HG03280 (cell line): ENCODE data around the gene LRRC3.

Experiments used
- ATAC-seq: cut with Tn5 transposase; IDR thresholded peaks from one replicate; pipeline ENCODE4 v1.9.1; 2021; ENCODE audit warnings: mild to moderate bottlenecking, moderate library complexity; ENCODE audit not compliant: unreplicated experiment

Gene LRRC3

DNA sequence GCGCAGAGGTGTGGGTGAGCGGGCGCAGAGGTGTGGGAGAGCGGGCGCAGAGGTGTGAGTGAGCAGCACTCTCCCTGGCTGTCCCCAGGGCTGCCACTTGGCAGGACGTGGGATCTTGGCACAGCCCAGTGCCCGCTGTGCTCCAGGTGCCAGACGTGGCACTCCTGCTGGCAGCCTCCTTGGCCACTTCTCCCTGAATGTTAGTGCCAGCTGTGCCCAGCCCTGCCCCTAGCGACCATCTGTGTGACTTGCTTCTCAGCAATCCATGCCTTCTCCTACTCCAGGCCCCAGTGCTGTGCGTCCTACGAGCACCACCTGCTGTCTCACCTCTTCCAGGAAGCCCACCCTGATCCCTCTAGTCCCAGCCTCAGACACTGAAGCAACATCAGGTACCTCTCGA, 54.2 kb downstream of the LRRC3 start:
- ATAC-seq = no peak

DNA sequence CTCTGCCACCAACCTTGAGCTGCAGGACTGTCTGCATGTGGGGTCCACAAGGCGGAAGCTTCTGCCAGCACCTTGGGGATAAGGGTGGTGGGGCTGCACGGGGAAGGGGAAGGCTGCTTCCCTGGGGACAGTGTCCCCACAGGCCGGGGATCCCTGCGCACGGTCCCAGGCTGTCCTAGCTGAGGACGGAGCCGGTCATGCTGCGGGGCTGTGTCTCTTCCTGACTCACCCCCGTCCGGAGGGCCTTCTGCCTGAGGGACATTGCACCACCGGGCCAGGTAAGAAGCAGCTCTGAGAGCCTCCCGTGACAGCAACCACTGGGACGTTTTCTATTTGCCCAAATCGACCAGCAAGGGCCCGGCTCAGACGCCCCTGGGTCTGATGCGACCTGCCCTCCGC, 54.8 kb downstream of the LRRC3 start:
- no peak for ATAC-seq

DNA sequence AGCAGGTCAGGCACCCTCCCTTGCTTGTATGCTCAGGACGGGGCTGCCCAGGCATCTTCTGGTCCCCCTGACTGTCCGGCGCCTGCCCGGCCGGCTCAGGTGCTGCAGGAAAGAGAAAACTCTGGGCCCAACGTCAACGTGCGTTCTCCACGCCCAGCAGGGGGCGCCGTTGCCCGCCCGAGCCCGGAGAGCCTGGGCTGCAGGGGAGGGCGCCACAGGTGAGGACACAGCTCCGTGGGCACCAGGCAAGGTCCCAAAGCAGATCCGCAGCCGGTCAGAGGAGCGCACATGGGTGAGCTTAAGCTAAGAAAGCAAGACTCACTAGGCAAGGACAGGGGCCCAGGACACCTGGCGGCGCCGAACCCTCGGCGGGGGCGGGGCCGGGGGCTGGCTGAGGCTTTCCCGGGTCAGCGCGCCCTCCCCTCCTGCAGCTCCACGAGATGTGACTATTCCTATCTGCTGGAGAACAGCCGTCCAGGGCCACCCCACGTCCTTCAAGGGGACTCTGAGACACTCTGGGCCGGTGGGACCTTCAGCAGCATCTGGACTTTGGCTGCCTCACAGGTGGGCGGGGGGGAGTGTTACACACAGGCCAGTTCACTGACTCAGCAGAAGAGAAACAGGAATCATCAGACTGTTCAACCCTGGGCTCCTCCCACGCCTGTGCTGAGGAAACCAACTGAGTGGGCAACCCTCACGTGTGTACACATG, 55.4 kb downstream of the LRRC3 start:
- no peak for ATAC-seq

DNA sequence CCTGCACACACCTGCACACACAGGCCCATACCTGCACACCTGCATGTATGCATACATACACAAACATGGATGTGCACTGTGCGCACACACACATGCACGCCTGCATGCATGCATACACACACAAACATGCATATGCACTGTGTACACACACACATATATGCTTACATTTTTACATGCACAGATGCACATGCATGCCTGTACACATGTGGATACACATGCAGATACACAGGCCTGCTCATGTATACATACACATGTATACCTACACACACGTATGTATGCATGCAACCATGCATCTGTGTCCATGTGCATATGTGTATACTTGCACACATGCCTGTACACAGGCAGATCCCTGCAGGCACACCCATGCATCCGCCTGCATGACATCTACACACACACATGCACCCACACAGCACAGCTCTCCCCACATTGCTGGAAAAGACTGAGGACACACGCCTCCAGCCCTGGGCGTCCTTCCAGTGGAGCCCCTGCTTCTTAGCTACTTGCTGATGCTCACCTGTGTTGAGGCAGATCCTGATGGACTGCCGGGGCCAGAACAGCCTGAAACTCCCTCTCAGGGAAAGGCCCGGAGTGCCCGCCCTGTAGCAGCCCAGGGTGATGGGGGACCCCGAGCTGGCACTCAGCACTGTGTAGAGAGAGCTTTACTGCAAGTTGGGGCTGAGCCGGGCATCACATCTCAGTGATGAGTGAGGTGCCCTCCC, 56.1 kb downstream of the LRRC3 start:
- no peak for ATAC-seq
